NCI-H2081 (cell line): ENCODE measurements around the gene CCNG2.
A peak's percentile ranks its signal among the peaks of the same experiment; 100 is the strongest.
"Not testable (repeated sequence)": the region's sequence is repeated elsewhere in the genome, so short reads cannot be mapped to it uniquely, and the experiment has no call there.

Experiments
- DNase-seq, 2 experiments: peaks; one replicate each; lab custom pipeline; 2025; lab: John Stamatoyannopoulos, UW

The CCNG2 gene, protein sequence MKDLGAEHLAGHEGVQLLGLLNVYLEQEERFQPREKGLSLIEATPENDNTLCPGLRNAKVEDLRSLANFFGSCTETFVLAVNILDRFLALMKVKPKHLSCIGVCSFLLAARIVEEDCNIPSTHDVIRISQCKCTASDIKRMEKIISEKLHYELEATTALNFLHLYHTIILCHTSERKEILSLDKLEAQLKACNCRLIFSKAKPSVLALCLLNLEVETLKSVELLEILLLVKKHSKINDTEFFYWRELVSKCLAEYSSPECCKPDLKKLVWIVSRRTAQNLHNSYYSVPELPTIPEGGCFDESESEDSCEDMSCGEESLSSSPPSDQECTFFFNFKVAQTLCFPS

DNA sequence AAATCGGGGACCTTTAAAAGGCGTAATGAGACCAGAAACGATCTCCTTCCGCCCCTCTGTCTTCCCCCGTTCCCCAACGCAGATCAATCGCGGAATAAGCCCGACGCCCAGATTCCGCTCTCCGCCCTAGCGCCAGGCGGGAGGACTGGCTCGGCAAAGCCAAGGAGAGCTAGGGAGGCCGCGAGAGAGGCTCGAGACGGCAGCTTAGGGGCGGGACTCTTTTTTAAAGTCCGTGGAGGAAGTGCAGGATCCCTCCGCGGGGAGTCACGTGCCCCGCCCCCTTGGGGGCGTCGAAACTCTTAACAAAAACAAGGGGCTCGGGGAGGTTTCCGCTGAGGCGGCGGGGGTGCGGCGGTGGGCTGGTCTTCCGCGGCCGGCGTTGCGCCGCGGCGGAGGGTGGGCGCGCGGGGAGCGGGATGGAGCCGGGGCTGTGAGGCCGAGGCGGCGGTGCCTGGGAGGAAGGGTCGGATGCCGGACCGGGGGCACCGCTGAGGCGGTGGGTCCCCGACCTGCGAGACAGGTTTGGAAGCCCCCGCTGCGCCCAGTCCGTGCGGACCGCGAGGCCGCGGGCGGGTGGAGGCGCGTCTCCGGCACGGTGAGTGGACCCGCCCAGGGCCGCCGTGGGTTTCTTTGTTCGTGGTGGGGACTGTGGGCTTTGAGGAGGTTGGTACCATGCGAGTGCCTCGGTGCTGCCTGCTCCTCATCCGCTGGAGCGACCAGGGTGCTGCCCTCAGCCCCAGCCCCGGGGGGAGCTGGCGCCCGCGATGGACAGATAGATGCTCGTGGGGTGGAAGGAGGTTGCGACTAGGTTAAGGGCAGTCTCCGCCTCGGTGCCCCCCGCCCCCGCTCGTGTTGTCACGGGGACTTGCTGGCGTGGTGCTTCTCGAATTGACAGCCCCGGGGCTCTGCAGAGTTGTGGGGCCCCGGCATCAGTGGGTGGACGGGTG, at the start of gene CCNG2:
TSS of gene CCNG2 (plus strand) at position 296 of the 947 bp plus-strand sequence. CDS start 1,326 bp downstream, outside the sequence.
- peak; percentile 83 to 92 for DNase-seq

DNA sequence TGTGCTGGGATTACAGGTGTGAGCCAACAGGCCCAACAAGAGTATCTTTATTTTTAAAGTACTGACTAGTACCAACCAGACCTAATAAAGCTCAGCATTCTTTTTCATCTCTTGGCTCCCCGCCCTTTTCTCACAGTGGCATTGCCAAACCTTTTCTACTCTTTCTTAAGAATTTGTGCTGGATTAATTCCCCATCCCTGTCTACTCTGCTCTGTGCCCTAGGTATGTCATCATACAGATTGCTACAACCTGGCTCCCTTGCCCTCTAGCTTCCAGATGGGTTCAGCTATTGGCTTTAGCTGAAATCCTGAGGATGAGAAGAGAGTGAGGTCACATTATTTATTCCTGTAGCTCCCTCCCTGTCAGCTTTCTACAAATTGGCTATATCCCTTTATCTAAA, 46.3 kb upstream of the CCNG2 start:
- DNase-seq, result no peak

DNA sequence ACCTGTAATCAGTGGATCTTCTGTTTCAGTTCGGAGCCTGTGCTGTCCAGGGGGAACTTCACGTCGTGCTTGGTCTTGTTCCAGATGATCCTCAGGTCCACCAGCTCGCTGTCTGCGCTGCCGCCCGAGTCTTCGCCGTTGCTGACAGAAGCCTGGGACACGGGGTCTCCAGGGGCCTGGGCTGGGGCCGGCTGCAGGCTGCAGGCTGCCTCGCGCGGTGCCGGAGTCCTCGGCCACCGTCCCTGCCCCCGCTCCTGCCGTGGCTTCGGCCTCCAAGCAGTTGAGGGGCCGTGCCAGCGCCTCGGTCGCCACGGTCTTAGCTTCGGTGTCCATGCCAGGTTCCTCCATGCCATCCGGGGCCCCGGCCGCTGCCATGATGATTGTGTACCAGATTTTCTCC, 43.9 kb upstream of the CCNG2 start:
- DNase-seq, result no peak

DNA sequence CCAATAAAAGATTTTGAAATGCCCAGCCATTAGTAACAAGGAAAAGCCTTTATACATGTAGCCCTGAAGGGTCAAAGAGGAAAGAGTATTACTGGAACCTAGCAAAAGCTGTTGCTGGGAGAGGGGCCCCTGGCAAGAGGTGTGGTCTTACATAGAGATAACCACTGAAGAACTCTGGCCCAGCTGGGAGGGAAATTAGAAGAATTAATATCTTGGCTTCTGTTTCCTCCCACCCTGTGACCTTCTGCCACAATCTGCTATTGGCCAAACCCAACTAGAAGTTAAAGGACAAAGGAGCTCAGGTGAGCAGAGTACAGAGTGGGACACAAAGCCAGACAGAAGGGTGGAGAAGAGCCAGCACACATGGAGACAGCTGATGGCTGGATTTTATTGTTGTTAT, 39.3 kb upstream of the CCNG2 start:
- no peak for DNase-seq

DNA sequence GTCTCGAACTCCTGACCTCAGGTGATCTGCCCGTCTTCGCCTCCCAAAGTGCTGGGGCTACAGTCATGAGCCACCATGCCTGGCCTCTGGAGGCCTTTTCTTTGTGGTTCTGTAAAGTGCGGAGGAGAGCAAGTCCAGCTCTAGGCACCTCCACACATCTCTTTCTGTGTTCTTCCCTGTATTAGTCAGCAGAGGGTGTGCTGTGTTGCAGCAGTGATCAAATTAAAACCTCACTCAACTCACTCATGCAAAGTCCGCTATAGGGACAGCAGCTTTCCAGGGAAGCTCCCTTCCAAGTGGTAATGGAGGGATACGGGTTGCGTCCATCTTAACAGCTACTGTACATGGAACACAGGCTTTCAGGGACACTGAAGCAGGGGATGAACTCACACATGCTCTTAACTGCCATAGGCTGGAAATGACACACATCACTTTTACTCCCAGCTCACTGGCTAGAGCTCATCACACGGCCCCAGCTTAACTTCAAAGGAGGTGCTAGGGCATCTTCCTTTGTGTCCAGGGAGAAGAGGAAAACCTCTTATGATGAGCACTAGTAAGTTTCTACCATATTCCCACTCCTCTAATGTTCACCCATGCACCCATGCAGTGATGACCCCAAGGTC, 36.0 kb upstream of the CCNG2 start:
- DNase-seq, result no peak

DNA sequence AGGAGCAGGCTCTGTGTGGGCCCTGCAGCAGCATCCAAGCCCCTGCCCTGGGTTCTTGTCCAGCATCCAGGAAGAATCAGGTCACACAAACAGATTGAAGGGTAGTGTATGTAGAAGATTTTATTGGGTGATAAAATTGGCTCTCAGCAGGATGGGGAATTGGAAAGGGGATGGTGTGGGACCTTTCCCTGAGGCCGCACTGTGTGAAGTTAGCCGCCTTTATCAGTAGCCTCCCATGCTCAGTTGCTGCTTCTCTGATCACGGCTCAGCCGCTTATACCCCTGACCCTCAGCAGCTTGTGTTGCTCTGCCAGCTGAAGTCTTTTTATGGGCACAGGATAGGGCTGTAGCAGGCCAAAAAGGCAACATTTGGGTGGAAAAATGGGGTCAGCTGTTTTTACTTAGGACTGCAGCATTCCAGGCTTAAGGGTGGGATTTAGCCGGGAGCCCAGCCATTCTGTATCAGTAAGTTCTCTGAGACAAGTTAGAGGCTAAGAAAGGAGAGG, 35.2 kb upstream of the CCNG2 start:
- no peak for DNase-seq

DNA sequence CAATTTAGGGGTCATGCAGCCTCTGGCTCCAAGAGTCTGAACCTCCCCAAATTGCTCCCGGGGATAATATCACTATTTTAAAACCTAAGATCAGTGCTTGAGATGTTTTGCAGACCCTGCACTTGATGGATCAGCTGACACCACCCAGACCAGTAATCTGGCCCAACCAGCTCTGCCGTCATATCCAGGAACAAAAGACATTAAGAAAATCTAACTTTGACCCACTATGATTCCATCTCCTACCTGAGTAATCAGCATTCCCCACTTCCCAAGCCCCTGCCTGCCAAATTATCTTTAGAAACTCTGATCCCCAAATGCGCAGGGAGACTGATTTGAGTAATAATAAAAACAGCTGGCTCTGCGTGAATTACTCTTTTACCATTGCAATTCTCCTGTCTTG, 34.4 kb upstream of the CCNG2 start:
- no peak for DNase-seq

DNA sequence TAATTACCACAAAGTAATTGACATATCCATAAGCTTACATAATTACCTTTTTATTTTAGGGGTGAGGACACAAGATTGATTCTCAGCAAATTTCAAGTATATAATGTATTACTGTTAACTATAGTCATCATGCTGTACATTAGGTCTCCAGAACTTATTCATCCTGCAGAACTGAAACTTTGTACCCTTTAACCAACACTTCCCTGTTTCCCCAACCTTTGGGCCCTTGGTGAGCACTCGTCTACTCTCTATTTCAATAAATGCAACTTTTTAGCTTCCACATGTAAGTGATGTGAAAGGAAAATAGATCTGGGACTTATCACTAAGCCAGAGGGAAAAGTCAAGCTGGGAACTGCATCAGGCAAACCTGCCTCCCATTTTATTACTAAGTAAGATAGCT, 33.6 kb upstream of the CCNG2 start:
- no peak for DNase-seq

DNA sequence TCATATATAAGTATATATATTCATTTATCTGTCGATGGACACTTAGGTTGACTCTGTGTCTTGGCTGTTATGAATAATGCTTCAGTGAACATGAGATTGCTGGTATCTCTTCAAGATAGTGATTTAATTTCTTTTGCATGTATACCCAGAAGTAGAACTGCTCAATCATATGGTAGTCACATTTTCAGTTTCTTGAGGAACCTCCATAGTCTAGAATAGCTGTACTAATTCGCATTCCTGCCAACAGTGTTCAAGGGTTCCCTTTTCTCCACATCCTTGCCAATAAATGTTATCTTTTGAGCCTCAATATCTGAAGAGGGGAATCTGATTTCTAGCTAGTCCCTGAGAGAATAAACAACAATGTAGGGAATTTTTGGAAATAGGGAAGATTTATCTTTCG, 32.4 kb upstream of the CCNG2 start:
- no peak for DNase-seq

DNA sequence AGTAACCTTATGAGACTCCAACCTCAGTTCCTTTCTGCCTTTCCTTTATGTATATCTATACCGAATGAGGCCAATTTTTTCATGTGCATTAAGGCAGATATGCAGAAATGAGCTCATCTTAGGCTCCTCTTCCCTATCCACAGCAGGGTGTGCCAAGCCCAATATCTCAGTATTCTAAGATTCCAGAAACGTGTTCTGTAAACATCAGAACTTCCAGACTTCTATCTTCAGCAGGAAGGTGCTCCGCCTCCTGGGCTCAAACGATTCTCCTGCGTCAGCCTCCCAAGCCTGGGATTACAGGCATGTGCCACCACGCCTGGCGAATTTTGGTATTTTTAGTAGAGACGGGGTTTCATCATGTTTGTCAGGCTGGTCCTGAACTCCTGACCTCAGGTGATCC, 31.0 kb upstream of the CCNG2 start:
- DNase-seq, result no peak

DNA sequence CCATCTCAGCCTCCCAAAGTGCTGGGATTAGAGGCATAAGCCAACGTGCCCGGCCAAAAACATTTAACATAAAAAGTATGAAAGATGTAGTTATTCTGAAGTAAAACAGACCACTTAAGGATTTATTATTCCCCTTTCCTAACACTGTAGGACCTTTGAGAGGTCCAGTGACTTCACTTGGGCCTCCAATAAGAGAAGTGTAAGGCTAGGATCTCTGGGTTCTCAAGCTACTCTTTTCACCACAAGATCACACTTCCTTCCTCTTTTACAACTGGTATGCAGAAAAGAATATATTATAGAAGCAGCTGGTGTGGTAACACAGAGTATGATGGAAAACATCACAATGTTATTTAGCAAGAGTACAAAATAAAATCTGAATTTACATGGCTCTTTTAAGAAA, 30.2 kb upstream of the CCNG2 start:
- no peak for DNase-seq

DNA sequence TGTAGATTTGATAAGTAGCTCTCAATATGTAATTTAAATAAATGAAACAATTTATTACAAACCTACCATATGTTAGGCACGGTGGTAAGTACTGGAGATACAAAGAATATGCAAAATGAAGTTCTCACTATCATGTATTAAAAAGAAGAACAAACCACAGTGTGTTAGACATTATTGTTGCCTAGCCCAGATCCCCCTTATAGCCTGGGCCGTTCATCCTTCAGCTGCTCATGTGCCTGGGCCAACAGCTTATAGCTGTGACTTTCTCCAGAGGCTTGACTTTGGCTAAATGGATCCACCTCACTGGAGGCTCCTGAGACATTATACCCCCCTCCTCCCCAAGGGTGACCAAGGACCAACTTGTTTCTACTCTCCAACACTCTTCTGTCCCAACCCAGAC, 29.8 kb upstream of the CCNG2 start:
- no peak for DNase-seq

DNA sequence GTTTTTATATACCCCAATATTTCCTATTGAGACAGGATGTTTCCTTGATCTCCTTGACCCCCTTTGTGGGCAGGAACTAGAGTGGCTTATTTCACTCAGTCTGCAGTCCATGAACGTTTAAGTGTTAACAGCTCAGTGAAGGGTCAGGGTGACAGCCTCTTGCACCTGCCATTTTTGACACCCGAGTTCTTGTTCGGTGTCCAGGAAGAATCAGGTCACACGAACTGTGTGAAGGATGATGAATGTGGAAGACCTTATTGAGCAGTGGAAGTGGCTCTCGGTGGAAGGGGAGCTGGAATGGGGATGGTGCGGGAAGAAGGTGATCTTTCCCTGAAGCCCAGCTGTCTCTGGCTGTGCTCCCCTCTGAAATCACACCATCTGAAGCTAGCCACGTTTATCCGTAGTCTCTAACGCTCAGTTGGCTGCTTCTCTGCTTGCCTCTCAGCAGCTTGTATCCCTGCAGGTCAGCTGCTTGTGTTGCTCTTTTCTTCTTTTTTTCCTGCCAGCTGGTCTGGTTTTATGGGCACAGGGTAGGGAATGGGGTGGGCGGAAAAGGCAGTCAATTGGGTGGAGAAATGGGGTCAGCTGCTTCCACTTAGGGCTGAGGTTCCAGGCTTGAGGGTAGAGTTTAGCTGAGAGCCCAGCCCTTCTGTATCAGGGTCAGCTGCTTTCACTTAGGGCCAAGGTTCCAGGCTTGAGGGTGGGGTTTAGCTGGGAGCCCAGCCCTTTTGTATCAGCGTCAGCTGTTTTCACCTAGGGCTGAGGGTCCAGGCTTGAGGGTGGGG, 29.0 kb upstream of the CCNG2 start:
- DNase-seq, result no peak

DNA sequence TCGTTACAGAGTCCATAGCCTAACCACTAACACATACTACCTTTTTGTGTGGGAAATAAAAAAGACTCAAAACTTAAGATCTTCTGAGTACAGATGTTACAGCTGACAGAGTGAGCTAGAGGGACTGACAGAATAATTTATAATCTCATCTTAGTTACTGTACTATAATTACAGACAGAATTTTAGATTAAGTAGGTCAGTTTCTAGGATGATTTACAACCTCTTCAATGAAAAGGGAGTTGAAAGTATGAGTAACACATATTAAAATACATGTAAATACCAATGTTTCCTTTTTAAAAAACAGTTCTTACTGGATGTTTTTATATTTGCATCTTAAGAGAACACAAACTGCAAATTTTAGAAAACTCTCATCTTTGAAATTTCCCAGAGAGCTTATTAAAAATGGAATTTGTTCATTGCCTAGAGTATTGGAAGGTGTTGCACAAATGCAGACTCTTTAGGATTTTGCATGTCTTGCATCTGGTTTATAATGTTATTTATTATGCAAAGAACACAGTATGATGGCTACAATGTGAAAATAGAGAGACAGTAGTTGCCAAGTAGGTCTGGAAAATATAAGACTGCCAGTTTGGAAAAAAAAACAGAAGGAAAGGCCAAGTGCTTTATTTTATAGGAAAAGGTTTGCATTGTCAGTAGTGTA, 24.2 kb upstream of the CCNG2 start:
- DNase-seq, result no peak

DNA sequence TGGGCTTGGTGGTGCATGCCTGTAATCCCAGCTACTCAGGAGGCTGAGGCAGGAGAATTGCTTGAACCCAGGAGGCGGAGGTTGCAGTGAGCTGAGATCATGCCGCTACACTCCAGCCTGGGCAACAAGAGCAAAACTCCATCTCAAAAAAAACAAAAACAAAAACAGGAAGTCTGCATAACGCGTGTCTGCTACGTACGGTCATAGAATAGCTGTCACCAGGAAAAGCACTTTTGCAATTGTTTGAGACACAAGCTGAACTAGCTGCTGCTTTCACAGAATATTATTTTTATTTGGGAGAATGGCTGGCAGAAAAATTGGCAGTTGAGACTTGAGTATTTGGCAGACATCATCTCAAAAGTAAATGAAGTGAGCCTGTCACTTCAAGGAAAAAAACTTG, 19.6 kb upstream of the CCNG2 start:
- not testable (repeated sequence) for DNase-seq

DNA sequence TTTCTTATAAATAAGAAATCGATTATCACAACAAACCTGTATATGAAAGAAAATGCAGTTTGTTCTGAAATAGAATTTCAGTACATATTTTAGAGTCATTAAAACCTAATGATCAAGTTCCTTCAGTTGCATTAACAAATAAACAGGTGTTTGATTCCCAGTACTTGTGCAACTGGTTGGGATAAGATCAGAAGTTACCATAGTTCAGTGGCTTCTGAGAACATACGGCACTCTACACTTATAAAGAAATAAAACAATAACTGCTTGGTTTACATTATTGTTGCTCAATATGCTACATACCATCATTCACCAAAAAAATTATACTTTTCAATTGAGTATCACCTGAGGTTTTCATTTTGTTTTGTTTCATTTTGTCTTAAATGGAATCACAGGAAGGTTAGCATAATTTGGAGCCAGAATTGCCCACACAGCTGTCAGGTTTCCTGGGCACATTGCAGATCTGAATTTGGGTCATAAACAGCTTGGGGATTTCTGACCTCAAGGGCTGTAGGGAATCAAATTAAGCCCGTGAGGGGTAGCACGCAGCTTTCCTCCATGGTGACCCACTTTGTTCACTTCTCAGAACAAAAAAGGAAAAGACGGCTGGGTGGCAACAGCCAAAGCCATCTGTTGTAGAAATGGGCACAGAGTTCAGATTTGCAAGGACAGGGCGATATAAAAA, 14.9 kb upstream of the CCNG2 start:
- no peak for DNase-seq

DNA sequence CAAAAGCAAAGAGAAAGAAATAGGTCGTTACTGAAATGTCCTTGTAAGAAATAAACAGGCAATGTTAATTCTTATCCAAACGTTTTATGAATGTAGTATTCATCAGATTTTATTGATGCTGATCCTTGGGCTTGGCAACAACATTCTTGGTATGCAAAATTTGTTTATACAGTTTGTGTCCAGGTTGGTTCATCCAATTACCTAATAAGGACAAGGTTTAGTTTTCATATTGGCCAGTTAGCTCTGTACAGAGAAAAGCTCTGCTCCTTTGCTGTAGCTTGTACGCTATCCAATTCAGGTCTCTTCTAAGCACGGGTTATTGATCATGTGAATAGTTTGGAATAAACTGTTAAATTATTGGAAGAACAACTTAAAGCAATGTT, 14.4 kb upstream of the CCNG2 start:
- DNase-seq, result no peak

DNA sequence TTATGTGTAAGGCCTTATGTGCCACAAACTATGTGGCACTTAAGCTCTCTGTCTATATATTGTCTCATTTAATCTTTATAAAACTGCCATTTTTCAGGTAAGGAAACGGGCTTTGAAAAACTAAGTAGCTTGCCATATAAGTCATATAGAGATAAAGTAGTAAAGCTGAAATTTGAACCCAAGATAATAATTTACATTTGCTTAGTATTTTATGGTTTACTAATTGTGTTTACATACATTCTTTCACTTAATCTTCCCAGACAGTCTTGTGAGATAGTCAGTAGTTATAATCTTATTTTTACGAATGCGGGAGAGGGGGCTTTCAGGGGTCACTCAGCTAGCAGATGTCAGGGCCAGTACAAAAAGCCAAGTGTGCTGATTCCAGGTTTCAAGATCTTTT, 13.9 kb upstream of the CCNG2 start:
- no peak for DNase-seq

DNA sequence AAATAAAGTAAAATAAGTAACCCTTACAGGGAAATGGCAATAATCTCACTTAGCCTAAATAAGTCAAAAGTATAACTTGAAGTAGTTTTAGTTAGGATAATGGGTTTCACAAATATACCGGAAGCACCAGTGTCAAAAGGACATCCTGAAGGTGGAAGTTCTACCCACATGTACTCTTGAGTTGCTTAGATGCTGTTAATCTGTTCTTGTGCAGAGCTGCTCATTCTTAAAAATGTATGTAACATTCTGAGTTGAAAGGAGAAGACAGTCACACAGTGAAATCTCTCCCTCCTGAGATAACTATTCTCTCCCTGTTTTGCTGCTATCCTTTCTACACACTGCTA, 11.2 kb upstream of the CCNG2 start:
- no peak for DNase-seq

DNA sequence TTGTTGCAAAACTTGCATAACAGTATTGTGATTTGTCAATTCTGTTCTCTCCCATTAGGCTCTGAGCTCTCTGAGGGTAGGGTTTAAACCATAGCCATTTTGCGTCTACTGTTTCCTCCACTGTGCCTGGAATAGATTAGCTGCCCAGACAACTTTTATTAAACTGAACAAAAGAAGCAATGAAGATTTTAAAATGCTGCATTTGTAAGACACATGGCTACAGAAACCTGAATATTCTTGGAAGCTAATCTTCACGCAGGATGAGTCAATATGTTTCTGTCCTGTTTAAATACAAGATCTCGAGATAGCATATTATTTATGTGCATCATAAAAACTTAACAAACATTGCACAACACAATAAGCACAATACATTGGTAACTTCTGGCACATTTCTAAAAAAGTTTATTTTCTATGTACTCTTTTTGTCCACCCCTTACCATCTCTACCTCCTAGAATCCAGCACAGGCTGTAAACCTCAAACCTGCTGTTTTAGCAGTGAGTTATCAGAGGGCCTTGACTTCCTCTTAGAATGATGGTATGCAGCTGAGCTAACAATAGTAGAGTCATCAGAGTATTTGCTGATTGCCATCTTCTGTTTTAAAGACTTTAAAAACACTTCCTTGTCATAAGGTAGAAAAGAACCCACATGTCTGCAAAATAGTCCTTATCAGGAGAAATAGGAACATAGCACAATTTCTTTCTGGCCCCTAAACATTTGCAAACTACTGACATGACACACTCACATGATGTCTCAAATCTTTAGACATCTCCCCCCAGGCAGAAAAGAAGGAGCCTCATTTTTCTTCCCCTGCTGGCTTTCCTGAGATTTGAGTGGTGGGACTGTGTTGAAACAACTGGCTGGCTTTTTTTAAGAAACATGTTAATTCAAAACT, 10.6 kb upstream of the CCNG2 start:
- no peak for DNase-seq
